ENCODE data around the gene RANBP3L.
"Not testable (repeated sequence)": the region's sequence is repeated elsewhere in the genome, so short reads cannot be mapped to it uniquely, and the experiment has no call there.

The RANBP3L gene

GRCh38 chr5:36285837-36286615 lies 15.7 kb downstream of the RANBP3L start:
- DNase-seq (ENCODE audit: low spot score) (no peak), FAIRE-seq (no peak)

- not testable (repeated sequence) for DNase-seq (ENCODE audit: low spot score)
Measured at GRCh38 chr5:36283775-36284174, 17.9 kb downstream of the RANBP3L start.

GRCh38 chr5:36281626-36282025 lies 20.1 kb downstream of the RANBP3L start:
- no peak for FAIRE-seq
- DNase-seq (ENCODE audit: low spot score): no peak

More at GRCh38 chr5:36283775-36284174, 17.9 kb downstream of the RANBP3L start:
- FAIRE-seq: not testable (repeated sequence)

GRCh38 chr5:36279054-36279698 lies 22.5 kb downstream of the RANBP3L start:
- no peak for DNase-seq (ENCODE audit: low spot score)
- FAIRE-seq: peak; percentile 30

- DNase-seq (ENCODE audit: low spot score) (no peak), FAIRE-seq (no peak)
Measured at GRCh38 chr5:36277521-36278176, 24.1 kb downstream of the RANBP3L start.

- DNase-seq (ENCODE audit: low spot score): no peak
- FAIRE-seq: no peak
Measured at GRCh38 chr5:36276864-36277263, 24.8 kb downstream of the RANBP3L start.

- DNase-seq (ENCODE audit: low spot score) (no peak), FAIRE-seq (no peak)
Measured at GRCh38 chr5:36273809-36274526, 27.7 kb downstream of the RANBP3L start.

- FAIRE-seq (no peak), DNase-seq (ENCODE audit: low spot score) (no peak)
Measured at GRCh38 chr5:36272136-36272690, 29.5 kb downstream of the RANBP3L start.

GRCh38 chr5:36270876-36271575 lies 30.7 kb downstream of the RANBP3L start:
- no peak for DNase-seq (ENCODE audit: low spot score)
- FAIRE-seq: no peak

GRCh38 chr5:36270175-36270574 lies 31.5 kb downstream of the RANBP3L start:
- no peak for DNase-seq (ENCODE audit: low spot score)
- FAIRE-seq: no peak

GRCh38 chr5:36269478-36269877 lies 32.2 kb downstream of the RANBP3L start:
- no peak for FAIRE-seq

GRCh38 chr5:36267905-36268304 lies 33.8 kb downstream of the RANBP3L start:
- FAIRE-seq (no peak), DNase-seq (ENCODE audit: low spot score) (no peak)

More at GRCh38 chr5:36269478-36269877, 32.2 kb downstream of the RANBP3L start:
- no peak for DNase-seq (ENCODE audit: low spot score)

- FAIRE-seq: peak; percentile 79
- no peak for DNase-seq (ENCODE audit: low spot score)
Measured at GRCh38 chr5:36264202-36264760, 37.4 kb downstream of the RANBP3L start.

GRCh38 chr5:36261186-36261585 lies 40.5 kb downstream of the RANBP3L start:
- FAIRE-seq (no peak), DNase-seq (ENCODE audit: low spot score) (no peak)

- no peak for FAIRE-seq
- no peak for DNase-seq (ENCODE audit: low spot score)
Measured at GRCh38 chr5:36253575-36253974, 48.1 kb downstream of the RANBP3L start.

- FAIRE-seq (no peak), DNase-seq (ENCODE audit: low spot score) (no peak)
Measured at GRCh38 chr5:36252722-36253365, 48.9 kb downstream of the RANBP3L start.

- no peak for FAIRE-seq
Measured at GRCh38 chr5:36251218-36251617, 50.5 kb downstream of the RANBP3L start.

GRCh38 chr5:36250427-36250826 lies 51.3 kb downstream of the RANBP3L start:
- DNase-seq (ENCODE audit: low spot score) (no peak), FAIRE-seq (no peak)

More at GRCh38 chr5:36251218-36251617, 50.5 kb downstream of the RANBP3L start:
- DNase-seq (ENCODE audit: low spot score): no peak

GRCh38 chr5:36246036-36246800 lies 55.5 kb downstream of the RANBP3L start:
- no peak for FAIRE-seq
- DNase-seq (ENCODE audit: low spot score): no peak
